Activated effector memory CD4-positive, alpha-beta T cell treated with anti-CD3 and anti-CD28 coated beads, Interleukin-2, amount 50 U/mL, for 16 hours (primary cell): Measurements from ENCODE around the gene ASB18.

Source experiments
- DNase-seq: peaks from one replicate; pipeline ENCODE4 v3.0.0-alpha.2; 2020

Gene ASB18

GRCh38 chr2:236240228-236240990, 23.8 kb downstream of the ASB18 start:
- DNase-seq: no peak

- no peak for DNase-seq
Observed at GRCh38 chr2:236239276-236240065, 24.7 kb downstream of the ASB18 start.

- DNase-seq: no peak
Observed at GRCh38 chr2:236238751-236239150, 25.5 kb downstream of the ASB18 start.

- no peak for DNase-seq
Observed at GRCh38 chr2:236237468-236238190, 26.6 kb downstream of the ASB18 start.

DNA sequence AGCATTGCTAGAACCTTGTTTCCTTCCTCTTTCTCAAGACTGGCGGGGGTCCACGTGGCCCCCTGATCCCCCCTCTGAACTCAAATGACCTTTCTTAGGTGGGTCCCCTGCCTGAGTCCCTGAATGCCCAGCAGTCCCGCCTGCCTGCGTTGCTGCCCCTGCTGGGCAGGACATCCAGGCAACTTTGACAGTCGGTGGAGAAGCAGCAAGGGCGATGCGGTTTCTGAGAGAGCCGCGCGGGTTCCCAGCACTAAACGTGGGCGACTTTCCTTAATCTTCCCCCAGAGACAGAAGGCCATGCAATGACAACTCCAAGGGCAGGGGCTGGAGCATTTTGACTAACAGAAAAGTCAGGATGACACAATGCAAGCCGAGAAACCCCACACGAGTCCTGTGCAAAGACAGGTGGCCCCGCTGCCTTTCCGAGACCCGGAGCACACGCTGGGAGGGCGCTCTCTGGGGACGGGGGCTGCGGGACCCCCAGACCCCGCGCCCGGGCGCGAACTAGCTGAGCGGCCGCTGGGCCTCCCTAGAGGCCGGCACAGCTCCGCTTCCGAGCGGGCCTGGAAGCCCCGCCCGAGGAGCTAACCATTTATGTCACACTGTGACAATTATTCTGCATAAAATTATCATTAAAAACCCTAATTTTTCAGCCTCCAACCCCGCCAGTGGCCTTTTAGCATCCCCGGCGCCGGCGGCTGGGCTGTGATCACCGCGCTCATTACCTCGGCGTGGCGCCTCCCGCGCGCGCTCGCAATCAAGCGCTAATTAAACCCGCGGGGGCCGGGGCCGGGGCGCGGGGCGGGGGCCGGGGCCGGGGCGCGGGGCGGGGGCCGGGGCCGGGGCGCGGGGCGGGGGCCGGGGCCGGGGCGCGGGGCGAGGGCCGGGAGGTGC, 27.4 kb downstream of the ASB18 start:
- DNase-seq: no peak

- DNase-seq: no peak
Observed at GRCh38 chr2:236229186-236229585, 35.0 kb downstream of the ASB18 start.

DNA sequence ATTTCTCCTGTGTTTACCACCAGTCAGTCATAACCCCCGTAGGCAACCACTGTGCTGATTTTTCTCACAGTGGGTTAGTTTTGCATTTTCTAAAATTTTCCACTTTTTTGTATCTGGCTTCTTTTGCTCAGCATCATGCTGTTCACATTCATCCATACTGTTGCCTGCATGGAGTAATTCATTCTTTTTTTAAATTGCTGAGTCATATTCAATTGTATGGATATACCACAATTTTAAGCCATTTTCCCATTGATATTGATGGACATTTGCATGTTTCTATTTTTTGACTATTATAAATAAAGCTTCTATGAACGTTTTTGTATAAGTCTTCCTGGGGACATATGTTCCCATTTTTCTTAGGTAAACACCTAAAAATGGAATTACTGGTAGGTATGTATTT, 40.5 kb downstream of the ASB18 start:
- DNase-seq: no peak

DNA sequence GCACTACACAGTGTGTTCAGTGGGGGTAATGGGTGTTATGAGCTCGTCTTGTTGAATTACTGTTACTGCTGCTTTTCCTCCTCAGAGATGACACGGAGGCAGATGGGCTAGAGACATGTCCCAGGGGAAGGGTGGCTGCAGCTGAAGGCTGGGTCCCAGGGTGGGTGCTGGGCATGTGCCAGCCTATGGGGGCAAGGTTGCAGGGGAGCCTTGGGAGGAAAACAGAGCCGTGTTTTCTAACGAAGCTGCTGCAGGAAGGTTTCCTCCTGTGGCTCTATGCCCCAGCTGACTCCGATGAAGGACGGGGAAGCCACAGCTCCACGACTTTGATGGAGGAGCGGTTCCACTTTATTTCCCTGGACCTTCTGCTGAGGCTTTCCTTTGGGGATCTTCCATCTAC, 42.4 kb downstream of the ASB18 start:
- no peak for DNase-seq

DNA sequence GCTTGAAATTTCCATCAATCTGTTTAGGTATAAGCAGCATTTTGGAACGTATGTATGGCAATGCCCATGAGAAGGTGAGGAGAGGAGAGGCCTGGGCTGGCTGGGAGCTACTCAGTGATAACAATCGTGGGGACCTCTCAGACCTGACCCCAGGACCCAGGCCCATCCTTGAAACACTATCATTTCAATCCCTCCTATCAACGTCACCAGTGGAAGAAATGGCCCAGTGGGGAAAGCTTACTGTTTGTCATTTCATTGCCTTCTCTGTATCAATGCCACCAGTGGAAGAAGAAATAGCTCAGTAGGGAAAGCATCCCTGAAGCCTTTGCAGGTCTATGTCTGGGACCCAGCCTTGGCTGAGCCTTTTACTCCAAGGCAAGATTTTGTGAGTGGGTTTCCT, 44.8 kb downstream of the ASB18 start:
- no peak for DNase-seq

DNA sequence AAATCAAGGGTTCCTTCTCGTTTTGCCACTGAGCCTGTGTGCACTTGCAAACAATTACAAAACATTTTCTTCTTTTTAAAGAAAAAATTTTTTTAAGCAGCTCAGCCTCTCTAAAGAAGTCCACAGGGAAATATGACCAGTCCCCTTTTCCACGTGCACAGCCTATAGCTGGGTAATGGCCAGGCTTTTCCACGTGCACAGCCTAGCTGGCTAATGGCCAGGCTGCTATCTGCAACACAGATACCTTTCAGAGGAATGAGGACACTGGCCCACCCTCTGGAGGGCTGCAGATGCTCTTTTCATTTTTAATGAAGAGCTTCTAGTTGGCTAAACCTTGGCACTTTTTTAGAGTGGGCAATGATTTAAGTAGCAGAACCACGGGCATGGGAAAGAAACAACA, 46.3 kb downstream of the ASB18 start:
- DNase-seq: no peak

DNA sequence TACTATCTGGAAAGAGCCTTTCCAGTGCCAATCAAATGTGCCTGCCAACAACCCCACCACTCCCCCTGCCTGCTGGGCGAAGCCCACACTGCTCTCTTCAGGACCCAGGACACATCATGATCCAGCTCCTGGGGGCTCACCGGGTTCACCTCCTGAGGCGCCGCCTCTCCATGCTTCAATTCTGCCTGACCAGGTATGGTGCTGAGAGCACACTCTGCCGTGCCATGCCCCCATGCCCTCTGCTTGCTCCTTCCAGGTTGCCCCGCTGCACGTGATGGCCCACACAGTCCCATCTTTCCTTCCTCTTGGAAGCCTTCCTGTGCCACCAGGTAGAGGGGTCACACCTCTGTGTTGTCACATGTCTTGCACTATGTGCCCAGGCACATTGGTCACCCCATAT, 47.5 kb downstream of the ASB18 start:
- DNase-seq: no peak

DNA sequence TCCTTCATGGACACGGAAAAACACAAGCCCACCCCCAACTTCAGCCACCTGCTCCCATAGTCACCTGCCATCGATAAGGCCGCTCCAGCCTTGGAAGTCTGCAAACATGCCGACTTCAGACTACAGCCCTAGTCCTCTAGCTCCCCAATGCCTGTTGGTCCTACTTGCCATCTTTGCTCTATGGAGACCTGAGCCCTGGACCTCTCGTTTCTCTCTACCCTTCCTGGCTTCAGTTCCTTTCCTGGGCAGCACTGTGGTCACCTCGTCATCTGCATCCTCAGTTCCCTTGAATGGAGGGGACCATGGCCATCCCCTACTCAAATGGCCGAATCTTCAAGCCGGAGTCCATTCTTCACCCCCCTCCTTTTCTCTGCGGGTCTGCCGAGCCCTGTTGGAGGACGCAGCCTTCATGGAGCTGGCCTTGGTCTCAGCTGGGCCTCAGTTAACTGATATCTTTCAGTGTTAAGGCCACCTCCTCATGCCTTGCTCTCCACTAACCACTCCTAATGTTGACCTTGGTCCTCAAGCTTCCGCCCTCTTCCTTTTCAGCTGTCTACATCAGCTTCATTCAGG, 48.4 kb downstream of the ASB18 start:
- no peak for DNase-seq

- DNase-seq: no peak
Observed at GRCh38 chr2:236215196-236215595, 49.0 kb downstream of the ASB18 start.

DNA sequence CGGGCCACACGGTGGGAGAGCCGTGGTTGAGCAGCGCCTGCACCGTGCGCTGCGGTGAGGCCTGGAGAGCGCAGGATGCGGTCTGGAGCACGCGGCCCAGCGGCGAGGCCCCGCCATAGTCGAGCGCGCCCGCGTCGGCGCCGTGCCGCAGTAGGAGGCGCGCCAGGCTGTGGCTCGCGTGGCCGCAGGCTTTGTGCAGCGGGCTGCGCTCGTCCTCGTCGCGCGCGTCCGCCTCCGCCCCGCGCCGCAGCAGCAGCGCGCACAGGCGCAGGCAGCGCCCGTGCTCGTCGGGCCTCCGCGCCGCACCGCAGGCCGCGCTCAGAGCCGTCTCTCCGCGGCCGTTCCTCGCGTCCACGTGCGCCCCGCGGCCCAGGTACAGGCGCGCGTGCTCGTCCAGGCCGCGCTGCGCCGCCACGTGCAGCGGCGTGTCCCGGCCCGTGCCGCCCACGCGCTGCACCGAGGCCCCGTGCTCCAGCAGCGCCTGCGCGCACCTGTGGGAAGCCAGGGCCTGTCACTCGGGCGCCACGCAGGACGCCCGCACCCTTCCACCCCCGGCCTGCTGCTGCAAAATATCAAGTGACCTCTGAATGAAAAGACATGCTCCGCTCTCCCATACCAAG, 49.7 kb downstream of the ASB18 start:
- DNase-seq: no peak

GRCh38 chr2:236211296-236211695, 52.9 kb downstream of the ASB18 start:
- DNase-seq: no peak

GRCh38 chr2:236210536-236210935, 53.7 kb downstream of the ASB18 start:
- no peak for DNase-seq

- DNase-seq: no peak
Observed at GRCh38 chr2:236209996-236210395, 54.2 kb downstream of the ASB18 start.

- no peak for DNase-seq
Observed at GRCh38 chr2:236209535-236209934, 54.7 kb downstream of the ASB18 start.

GRCh38 chr2:236208019-236208926, 55.9 kb downstream of the ASB18 start:
- no peak for DNase-seq

DNA sequence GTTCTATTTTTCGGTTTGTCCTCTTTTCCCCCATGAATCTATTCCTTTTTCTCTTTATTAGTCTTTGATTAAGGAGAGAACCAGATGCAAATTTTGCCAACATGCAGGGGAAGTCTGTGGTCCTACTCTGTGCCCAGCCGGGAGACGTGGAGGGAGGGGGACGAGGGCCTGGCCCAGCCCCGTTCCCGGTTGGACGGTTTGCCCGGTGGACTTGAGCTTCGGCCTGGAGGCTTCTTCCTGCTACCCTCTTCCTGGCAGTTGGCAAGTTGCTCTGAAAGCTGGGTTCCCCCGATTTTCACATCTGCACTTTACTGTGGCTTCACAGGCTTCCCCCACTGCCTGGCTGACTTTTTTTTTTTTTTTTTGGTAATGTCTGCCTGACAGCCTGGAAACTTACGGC, 56.7 kb downstream of the ASB18 start:
- no peak for DNase-seq
